ENCODE data around the gene PLEKHH1.

PLEKHH1 gene

GRCh38 chr14:67510836-67511235 is 22.3 kb upstream of the PLEKHH1 start:
- no peak for DNase-seq

GRCh38 chr14:67512463-67513310 is 20.4 kb upstream of the PLEKHH1 start:
- DNase-seq, result no peak

GRCh38 chr14:67513631-67514108 is 19.4 kb upstream of the PLEKHH1 start:
- no peak for DNase-seq

- DNase-seq, result no peak
Observed at GRCh38 chr14:67514203-67514607, 18.9 kb upstream of the PLEKHH1 start.

GRCh38 chr14:67514650-67515385 is 18.3 kb upstream of the PLEKHH1 start:
- peak; percentile 48 to 49 for DNase-seq

GRCh38 chr14:67515386-67516079 is 17.6 kb upstream of the PLEKHH1 start:
- DNase-seq, result peak; percentile 28 to 59

GRCh38 chr14:67516676-67517075 is 16.4 kb upstream of the PLEKHH1 start:
- no peak for DNase-seq

GRCh38 chr14:67517083-67517482 is 16.0 kb upstream of the PLEKHH1 start:
- no peak for DNase-seq

- DNase-seq, result no peak
Observed at GRCh38 chr14:67519406-67519805, 13.7 kb upstream of the PLEKHH1 start.

- no peak for DNase-seq
Observed at GRCh38 chr14:67520482-67520881, 12.6 kb upstream of the PLEKHH1 start.

GRCh38 chr14:67522270-67522669 is 10.8 kb upstream of the PLEKHH1 start:
- no peak for DNase-seq

GRCh38 chr14:67523764-67524633 is 9.1 kb upstream of the PLEKHH1 start:
- DNase-seq, result no peak

- no peak for DNase-seq
Observed at GRCh38 chr14:67524634-67524963, 8.5 kb upstream of the PLEKHH1 start.

GRCh38 chr14:67525389-67525788 is 7.7 kb upstream of the PLEKHH1 start:
- no peak for DNase-seq

- DNase-seq, result no peak
Observed at GRCh38 chr14:67526181-67526580, 6.9 kb upstream of the PLEKHH1 start.

- peak; percentile 28 to 39 for DNase-seq
Observed at GRCh38 chr14:67526676-67527459, 6.2 kb upstream of the PLEKHH1 start.

- DNase-seq, result no peak
Observed at GRCh38 chr14:67527756-67528155, 5.3 kb upstream of the PLEKHH1 start.

- DNase-seq, result no peak
Observed at GRCh38 chr14:67528276-67528675, 4.8 kb upstream of the PLEKHH1 start.

GRCh38 chr14:67529947-67530935 is 2.8 kb upstream of the PLEKHH1 start:
- DNase-seq, result no peak

- no peak for DNase-seq
Observed at GRCh38 chr14:67532606-67532997, 488 bp upstream of the PLEKHH1 start.

- DNase-seq, result no peak
Observed at GRCh38 chr14:67533754-67534085, 630 bp downstream of the PLEKHH1 start.

All from stimulated activated CD4-positive, alpha-beta T cell treated with anti-CD3 and anti-CD28 coated beads, Interleukin-2, amount 100 ng/mL, for 24 hours (primary cell).